Adrenal gland (tissue), 12 donors: Measurements from ENCODE around the gene VWA2. TPM values are rescaled to one million over a fixed set of nuclear protein-coding genes. Genes with fewer than 3 reads are reported as not detected.
A peak's percentile ranks its signal among the peaks of the same experiment; 100 is the strongest.

ENCODE experiments used
- DNase-seq, 7 donors: peaks; one replicate each; pipeline ENCODE4 v3.0.0-alpha.2; 2019 to 2020
- H3K27ac ChIP-seq, 5 donors: fragments of 200-600 bp; sonication (generic) in 4 of 5; 1 replicate in 3 of 5; 2 replicates in 2 of 5; pipeline versions ENCODE4 v1.5.1 to v1.8.0; 2016 to 2020; ENCODE audit warnings: mild to moderate bottlenecking in 1 of 5
- H3K27me3 ChIP-seq: fragments of 200-600 bp; 2 replicates; pipeline ENCODE4 v1.8.0; 2021
- H3K36me3 ChIP-seq, 2 donors: fragments of 200-600 bp; replicated peaks in 1 of 2; 1 replicate in 1 of 2; 2 replicates in 1 of 2; pipeline versions ENCODE4 v1.5.1 to v1.8.0; 2018 to 2022
- H3K4me1 ChIP-seq, 2 donors: fragments of 200-600 bp; replicated peaks in 1 of 2; 1 replicate in 1 of 2; 2 replicates in 1 of 2; pipeline versions ENCODE4 v1.5.1 to v1.8.0; 2018 to 2021
- H3K4me3 ChIP-seq, 4 donors: fragments of 200-600 bp; sonication (generic) in 3 of 4; one replicate each; pipeline ENCODE4 v1.5.1; 2016 to 2018
- H3K9me3 ChIP-seq, 3 donors: fragments of 200-600 bp; sonication (generic) in 1 of 3; replicated peaks in 1 of 3; 1 replicate in 2 of 3; 2 replicates in 1 of 3; pipeline versions ENCODE4 v1.5.1 to v1.8.0; 2016 to 2021
- CTCF ChIP-seq, 6 experiments: fragments of 450-650 bp in 4 of 6; fragments of 200-600 bp in 2 of 6; sonication (generic) in 1 of 6; IDR thresholded peaks; 1 replicate in 5 of 6; 2 replicates in 1 of 6; pipeline versions ENCODE4 v1.5.1 to v1.8.0; 2016 to 2021; ENCODE audit warnings: antibody characterized with exemption in 6 of 6, mild to moderate bottlenecking in 2 of 6, moderate library complexity in 1 of 6
- POLR2A ChIP-seq, 2 donors: fragments of 450-650 bp; IDR thresholded peaks; one replicate each; pipeline ENCODE4 v1.6.1; 2017; ENCODE audit warnings: antibody characterized with exemption in 2 of 2, mild to moderate bottlenecking in 2 of 2, moderate library complexity in 1 of 2
- WGBS, 4 donors: extraction: QIAGEN DNeasy Blood & Tissue Kit in 2 of 4; methylation state at CpG; one replicate each; pipeline versions ENCODE4 v1.1.5 to v1.1.7; 2013 to 2017; 5-methylcytosine and 5-hydroxymethylcytosine counted together
- intact Hi-C, 2 donors: fragments of 100-400 bp; cut with DNase I; formaldehyde crosslinking; loops; one replicate each; pipeline versions ENCODE4 v1.14.1 to v1.15.0; 2022 to 2023
- polyA plus RNA-seq, 3 donors: library from polyadenylated mRNA; stranded (reverse); fragments of 200-250 nt in 2 of 3; fragments of 350-450 nt in 1 of 3; fragmentation: Illumina TruSeq in 1 of 3; extraction: RNeasy Lipid Tissue Mini Kit (QIAGEN cat#74804) in 1 of 3; gene quantifications; one replicate each; pipeline ENCODE4 v1.2.3, GENCODE V29; 2013 to 2014
- total RNA-seq, 9 donors: library from RNA; depleted of rRNA in 4 of 9; stranded (reverse); fragments of >200 nt in 4 of 9; fragments of 120-200 nt in 1 of 9; fragmentation: NEBNext Ultra II Directional in 1 of 9; extraction: Animal tissue kit (Norgen Biotek cat#: 25700) in 1 of 9; gene quantifications; one replicate each; pipeline versions ENCODE4 v1.1.0 to v1.2.4, GENCODE V29; 2013 to 2023
- donor health status: healthy with polysubstance abuse.
- donor health status: Bipolar disorder and iron deficiency.
- donor health status: DM: yes; HTN: yes; CAD: no.
- donor health status: DM: no; HTN: no; CAD: no.
- donor health status: DM: no; HTN: no; CAD: no.
- donor health status: DM: yes; HTN: yes; CAD: no.

The VWA2 gene
- total and polyA plus RNA-seq, 12 donors: 0.15 TPM; not detected in 11

GRCh38 chr10:114311496-114312209 is 72.6 kb downstream of the VWA2 start:
- H3K9me3 ChIP-seq: no peaks in the 10 kb centered on the region
- H3K4me3 ChIP-seq: no peak overlapping the region
- intact Hi-C loops: no loop called here
- H3K27ac ChIP-seq: no peak overlapping the region
- no peaks in the 10 kb centered on the region for H3K36me3 ChIP-seq
- no peaks in the 10 kb centered on the region for H3K4me1 ChIP-seq
- DNase-seq: peak in 1 of 7 donors; percentile 4
- 66 to 82% (median 74%) methylated on average over 4 to 13 of the region's 13 CpGs for WGBS, 4 donors
- no peaks in the 10 kb centered on the region for H3K27me3 ChIP-seq
- no peak for TF ChIP-seq POLR2A (IDR thresholded peaks at IDR 0.05)
- TF ChIP-seq CTCF (IDR thresholded peaks at IDR 0.05): no peak

GRCh38 chr10:114313139-114313538 is 74.1 kb downstream of the VWA2 start:
- Histone ChIP-seq H3K9me3 (no peaks in the 10 kb centered on the region), H3K27ac (no peak overlapping the region), H3K4me1 (no peaks in the 10 kb centered on the region), H3K4me3 (no peak overlapping the region), H3K36me3 (no peaks in the 10 kb centered on the region), H3K27me3 (no peaks in the 10 kb centered on the region)
- TF ChIP-seq CTCF (IDR thresholded peaks at IDR 0.05) (no peak), POLR2A (IDR thresholded peaks at IDR 0.05) (no peak)
- 82 to 86% (median 85%) methylated on average over 7 to 9 of the region's 9 CpGs for WGBS, 4 donors
- no peak for DNase-seq
- intact Hi-C loops: no loop called here

- no peak for DNase-seq
These were observed 74.8 kb downstream of the VWA2 start for GRCh38 chr10:114313866-114314265.

GRCh38 chr10:114315566-114316420 is 76.7 kb downstream of the VWA2 start:
- Histone ChIP-seq H3K27ac (no peak overlapping the region), H3K4me1 (no peaks in the 10 kb centered on the region), H3K36me3 (no peaks in the 10 kb centered on the region), H3K27me3 (no peaks in the 10 kb centered on the region), H3K9me3 (no peaks in the 10 kb centered on the region), H3K4me3 (no peak overlapping the region)
- peak in 1 of 7 donors; percentile 9 for DNase-seq
- TF ChIP-seq POLR2A (IDR thresholded peaks at IDR 0.05): no peak
- TF ChIP-seq CTCF (IDR thresholded peaks at IDR 0.05): no peak
- intact Hi-C loops: no loop called here
- whole genome bisulfite sequencing, 4 donors: 68 to 92% (median 85%) methylated on average over 7 to 22 of the region's 22 CpGs

More at GRCh38 chr10:114313866-114314265, 74.8 kb downstream of the VWA2 start:
- no peaks in the 10 kb centered on the region for H3K27me3 ChIP-seq
- WGBS, 4 donors: 83 to 96% (median 91%) methylated on average over 9 to 11 of the region's 11 CpGs
- intact Hi-C loops: no loop called here
- no peak overlapping the region for H3K27ac ChIP-seq
- H3K9me3 ChIP-seq: no peaks in the 10 kb centered on the region
- H3K36me3 ChIP-seq: no peaks in the 10 kb centered on the region
- no peak overlapping the region for H3K4me3 ChIP-seq
- H3K4me1 ChIP-seq: no peaks in the 10 kb centered on the region
- no peak for TF ChIP-seq POLR2A (IDR thresholded peaks at IDR 0.05)
